Stimulated activated CD4-positive, alpha-beta T cell treated with anti-CD3 and anti-CD28 coated beads, Interleukin-1b, Interleukin-23, amount 100 ng/mL, for 24 hours (primary cell): ENCODE results near the gene TECTA.
"Not testable (repeated sequence)": the region's sequence is repeated elsewhere in the genome, so short reads cannot be mapped to it uniquely, and the experiment has no call there.

Experiments
- DNase-seq, 4 experiments: peaks; one replicate each; pipeline ENCODE4 v3.0.0-alpha.2; 2020; ENCODE audit warnings: low read depth in 4 of 4, low spot score in 1 of 4

Gene TECTA

DNA sequence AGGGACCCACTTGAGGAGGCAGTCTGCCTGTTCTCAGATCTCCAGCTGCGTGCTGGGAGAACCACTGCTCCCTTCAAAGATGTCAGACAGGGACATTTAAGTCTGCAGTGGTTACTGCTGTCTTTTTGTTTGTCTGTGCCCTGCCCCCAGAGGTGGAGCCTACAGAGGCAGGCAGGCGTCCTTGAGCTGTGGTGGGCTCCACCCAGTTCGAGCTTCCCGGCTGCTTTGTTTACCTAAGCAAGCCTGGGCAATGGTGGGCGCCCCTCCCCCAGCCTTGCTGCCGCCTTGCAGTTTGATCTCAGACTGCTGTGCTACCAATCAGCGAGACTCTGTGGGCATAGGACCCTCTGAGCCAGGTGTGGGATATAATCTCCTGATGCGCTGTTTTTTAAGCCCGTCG is 76.6 kb downstream of the TECTA start:
- DNase-seq: not testable (repeated sequence)

GRCh38 chr11:121179306-121179705 is 78.3 kb downstream of the TECTA start:
- no peak for DNase-seq

GRCh38 chr11:121180183-121180582 is 79.1 kb downstream of the TECTA start:
- no peak for DNase-seq

GRCh38 chr11:121188776-121189175 is 87.7 kb downstream of the TECTA start:
- DNase-seq: no peak

GRCh38 chr11:121191818-121192217 is 90.8 kb downstream of the TECTA start:
- DNase-seq: no peak

DNA sequence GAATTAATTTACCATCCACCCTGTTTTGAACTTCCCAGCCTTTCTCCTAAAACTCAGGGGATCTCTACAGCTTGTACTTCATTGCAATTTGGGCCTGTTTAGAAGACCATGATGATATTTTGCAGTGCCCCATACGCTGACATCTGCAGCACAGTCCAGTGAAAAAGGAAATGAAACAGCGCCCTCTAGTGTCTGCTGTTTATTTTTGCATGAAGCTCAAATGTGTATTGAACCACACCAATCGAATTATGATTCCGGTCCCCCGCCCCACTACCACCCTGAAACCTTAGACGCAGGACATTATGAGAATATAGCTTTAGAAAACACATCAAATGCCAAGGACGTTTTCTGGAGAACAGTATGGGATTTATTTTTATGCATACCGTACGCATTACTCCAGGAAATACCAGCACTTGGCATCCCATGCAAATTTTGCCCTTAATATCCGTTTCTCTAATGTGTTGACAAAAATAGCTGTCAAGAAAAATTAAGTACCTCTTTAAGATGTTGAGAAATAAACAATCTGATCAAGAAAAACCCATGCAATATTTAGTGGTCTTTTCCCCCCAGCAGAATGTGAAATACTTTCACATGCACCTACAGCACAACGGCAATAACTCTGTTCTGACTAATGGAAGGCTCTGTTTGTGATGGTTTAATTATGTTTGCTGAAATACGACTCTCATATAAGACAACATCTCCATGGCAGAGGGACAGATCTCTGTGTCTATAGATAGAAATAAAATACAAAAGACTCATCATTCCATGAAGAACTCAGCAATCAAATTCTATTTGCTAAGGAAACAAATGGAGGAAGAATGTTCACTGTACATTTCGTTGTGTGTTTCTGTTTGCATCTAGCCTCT is 93.9 kb downstream of the TECTA start:
- peak; percentile 24 to 54 (median 34) for DNase-seq

- DNase-seq: no peak
Measured at GRCh38 chr11:121198491-121198890, 97.4 kb downstream of the TECTA start.

- DNase-seq: no peak
Measured at GRCh38 chr11:121199516-121199915, 98.5 kb downstream of the TECTA start.

DNA sequence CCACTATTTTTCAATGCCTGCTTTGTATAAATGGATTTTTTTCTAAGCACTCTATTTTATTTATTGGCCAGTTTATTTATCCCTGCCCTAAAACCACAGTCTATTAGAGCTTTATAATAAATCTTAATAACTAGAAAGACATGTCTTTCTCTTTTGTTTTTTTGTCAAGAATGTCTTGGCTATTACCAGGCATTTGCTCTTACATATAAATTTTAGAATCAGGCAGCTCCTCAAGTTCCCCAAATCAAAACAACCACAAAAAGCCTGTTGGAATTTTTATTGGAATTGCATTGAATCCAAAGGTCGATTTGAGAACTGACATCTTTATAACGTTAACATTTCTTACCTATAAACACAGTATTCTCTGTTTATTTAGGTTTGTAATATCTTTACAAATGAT is 105.8 kb downstream of the TECTA start:
- no peak for DNase-seq

DNA sequence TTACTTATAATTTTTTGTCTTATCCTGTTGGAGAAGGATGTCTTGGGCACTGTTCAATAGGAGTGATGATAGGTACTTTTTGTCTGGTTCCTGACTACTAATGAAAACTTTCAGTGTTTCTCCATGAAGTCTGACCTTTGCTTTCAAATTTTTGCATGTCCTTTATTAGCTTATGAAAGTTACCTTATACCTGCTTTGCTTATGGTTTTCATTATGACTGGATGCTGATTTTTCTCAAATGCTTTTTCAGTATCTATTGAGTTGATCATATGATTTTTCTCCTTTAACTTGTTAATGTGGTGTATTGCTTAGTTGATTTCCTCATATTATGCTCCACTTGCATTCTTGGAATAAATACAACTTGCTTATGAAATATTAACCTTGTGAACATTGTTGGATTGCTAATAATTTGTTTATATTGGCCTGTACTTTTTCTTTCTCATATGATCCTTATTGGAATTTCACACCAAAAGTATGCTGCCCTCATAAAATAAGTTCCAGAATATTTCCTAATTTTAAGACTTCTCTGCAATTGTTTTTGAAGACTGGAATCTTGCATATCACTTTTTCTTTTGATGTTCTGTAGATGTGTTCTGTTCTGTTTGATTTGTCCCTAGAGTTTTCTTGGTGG is 106.6 kb downstream of the TECTA start:
- DNase-seq: no peak

DNA sequence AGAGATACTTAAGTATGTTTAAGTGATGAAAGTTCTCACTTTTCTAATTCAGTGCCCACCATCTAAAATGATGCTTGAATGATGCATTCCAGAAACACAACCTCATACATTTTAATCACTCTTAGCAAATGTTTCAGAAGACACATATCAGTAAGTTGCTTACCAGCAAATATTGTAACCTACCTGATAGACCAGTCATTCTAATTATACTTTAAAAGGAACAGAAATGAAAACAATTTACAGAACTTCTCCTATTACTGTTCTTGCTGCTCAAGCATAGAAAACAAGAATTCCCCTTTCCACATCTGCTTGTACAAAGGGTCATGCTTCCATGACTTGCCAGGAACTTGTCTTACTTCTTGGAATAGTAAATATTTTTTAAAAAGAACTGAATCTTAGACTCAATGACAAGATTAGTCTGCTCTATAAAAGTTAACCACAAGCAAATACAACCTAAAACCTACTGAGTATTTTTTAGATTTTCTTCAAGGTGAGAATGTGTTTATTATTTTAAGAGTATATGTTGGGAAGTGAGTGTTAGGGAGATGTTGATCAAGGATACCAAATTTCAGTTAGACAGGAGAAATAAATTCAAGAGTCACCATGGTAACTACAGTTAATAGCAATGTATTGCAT is 109.5 kb downstream of the TECTA start:
- no peak for DNase-seq

DNA sequence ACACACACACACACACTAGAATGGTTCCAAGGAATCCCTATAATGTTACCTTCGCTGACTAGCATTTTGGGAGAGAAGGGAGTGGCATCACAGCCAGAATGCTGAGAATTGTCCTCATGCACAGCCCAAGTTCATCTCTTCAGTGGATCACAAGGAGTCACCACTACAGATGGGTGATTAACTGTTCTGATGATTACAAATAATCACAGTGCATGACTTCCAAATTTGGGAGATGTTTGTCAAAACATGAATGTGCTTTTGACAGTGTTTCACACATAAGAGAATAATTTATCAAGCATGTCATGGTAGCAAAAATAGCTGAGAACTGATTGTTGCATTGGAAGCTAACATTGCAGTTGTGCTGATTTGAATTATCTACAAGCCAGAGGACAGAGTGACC is 110.6 kb downstream of the TECTA start:
- no peak for DNase-seq

- no peak for DNase-seq
Measured at GRCh38 chr11:121212536-121213361, 111.7 kb downstream of the TECTA start.

DNA sequence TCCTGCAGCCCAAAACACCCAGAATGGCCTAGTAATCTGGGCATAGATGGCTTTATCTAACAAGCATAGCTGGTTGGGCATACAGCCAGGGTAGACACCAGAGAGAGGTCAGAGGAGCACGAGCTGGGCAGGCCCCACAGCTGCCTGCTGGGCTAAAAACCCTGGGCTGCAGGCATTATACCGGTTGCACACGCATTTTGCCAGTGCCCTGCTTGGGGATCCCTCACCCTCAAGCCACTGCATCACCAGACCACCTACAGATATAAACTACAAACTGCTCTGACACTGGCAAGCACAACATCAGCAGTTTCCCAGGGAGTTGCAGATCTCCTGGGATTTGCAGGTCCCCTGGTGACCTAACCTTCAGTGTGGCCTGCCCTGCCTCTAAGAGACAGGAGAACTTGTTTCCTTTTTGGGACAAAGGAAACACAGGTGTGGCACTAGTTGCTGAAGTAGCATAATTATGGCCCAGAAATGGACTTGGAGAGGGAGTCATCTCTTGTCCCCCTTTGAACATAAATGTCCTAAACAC is 112.4 kb downstream of the TECTA start:
- no peak for DNase-seq

DNA sequence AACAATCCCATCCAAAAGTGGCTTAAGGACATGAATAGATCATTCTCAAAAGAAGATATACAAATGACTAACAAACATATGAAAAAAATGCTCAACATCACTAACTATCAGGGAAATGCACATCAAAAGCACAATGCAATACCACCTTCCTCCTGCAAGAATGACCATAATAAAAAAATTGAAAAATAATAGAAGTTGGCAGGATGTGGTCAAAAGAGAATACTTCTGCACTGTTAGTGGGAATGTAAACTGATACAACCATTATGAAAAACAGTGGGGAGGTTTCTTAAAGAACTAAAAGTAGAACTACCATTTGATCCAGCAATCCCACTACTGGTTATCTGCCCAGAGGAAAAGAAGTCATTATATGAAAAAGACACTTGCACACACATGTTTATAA is 113.8 kb downstream of the TECTA start:
- DNase-seq: no peak

GRCh38 chr11:121221496-121222200 is 120.6 kb downstream of the TECTA start:
- no peak for DNase-seq

- no peak for DNase-seq
Measured at GRCh38 chr11:121223161-121223560, 122.1 kb downstream of the TECTA start.

GRCh38 chr11:121225382-121225781 is 124.3 kb downstream of the TECTA start:
- DNase-seq: no peak

DNA sequence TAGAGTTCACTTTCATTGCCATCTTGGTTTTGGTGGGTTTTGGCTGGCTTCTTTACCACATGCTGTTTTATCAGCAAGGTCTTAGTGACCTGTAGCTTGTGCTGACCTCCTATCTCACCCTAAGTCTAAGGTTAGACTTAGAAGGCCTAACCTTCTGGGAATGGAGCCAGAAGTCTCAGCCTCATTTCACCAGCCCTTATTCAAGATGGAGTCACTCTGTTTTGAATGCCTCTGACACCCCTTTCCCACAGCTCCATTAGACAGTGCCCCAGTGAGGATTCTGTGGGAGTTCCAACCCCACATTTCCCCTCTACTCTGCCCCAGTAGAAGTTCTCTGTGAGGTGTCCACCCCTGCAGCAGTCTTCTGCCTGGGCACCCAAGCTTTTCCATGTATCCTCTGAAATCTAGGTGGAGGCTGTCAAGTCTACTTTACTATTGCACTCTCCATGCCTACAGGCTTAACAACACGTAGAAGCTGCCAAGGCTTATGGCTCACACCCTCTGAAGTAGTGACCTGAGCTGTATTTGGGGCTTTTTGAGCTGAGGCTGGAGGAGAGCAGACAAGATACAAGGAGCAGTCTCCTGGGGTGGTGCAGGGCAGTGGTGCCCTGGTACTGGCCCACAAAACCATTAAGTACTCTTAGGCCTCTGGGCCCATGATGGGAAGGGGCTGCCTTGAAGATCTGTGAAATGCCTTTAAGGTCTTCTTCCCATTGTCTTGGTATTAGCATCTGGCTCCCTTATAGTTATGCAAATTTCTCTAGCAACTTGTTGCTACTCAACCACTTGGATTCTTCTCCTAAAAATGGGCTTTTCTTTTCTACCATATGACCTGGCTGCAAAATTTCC is 125.6 kb downstream of the TECTA start:
- no peak for DNase-seq

DNA sequence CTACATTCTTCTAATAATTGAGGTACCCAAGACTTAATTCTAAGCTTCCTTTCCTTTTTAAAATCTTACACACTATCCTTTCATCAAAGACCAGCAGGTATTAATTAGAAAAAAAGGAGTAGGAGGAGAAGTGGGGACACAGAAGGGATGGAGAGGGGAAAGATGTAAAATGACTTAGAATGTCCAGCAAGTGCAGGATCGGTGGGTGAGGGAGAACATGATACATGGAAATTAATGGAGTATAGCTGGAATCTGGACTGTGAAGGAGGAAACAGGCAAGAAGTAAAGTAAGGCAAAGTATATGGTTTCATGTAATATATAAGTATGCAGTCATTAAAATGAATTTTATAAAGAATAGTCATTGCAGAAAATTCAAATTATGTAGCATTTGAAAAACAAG is 127.8 kb downstream of the TECTA start:
- no peak for DNase-seq
